Parathyroid adenoma (tissue), 2 donors: Measurements from ENCODE around the gene EDDM13.

ENCODE experiments used
- H2AFZ ChIP-seq: fragments of 300-600 bp; sonication (generic); one replicate; pipeline ENCODE4 v1.7.0; 2017; ENCODE audit warnings: antibody characterized with exemption, mild to moderate bottlenecking
- H3K27ac ChIP-seq: fragments of 300-600 bp; sonication (generic); one replicate; pipeline ENCODE4 v1.7.0; 2017
- H3K27me3 ChIP-seq: fragments of 300-600 bp; sonication (generic); one replicate; pipeline ENCODE4 v1.7.0; 2017; ENCODE audit warnings: low read length; ENCODE audit not compliant: control insufficient read depth, insufficient read depth
- H3K36me3 ChIP-seq: fragments of 300-600 bp; sonication (generic); one replicate; pipeline ENCODE4 v1.7.0; 2017; ENCODE audit warnings: low read length; ENCODE audit not compliant: control insufficient read depth, insufficient read depth
- H3K4me1 ChIP-seq: fragments of 300-600 bp; sonication (generic); one replicate; pipeline ENCODE4 v1.7.0; 2017; ENCODE audit warnings: control low read depth
- H3K4me2 ChIP-seq: fragments of 300-600 bp; sonication (generic); one replicate; pipeline ENCODE4 v1.7.0; 2017; ENCODE audit warnings: low read length
- H3K4me3 ChIP-seq: fragments of 300-600 bp; sonication (generic); one replicate; pipeline ENCODE4 v1.7.0; 2017; ENCODE audit warnings: low read depth, low read length
- H3K79me2 ChIP-seq: fragments of 300-600 bp; sonication (generic); one replicate; pipeline ENCODE4 v1.7.0; 2017; ENCODE audit warnings: control low read depth
- H3K9ac ChIP-seq: fragments of 300-600 bp; sonication (generic); one replicate; pipeline ENCODE4 v1.7.0; 2017; ENCODE audit warnings: mild to moderate bottlenecking
- H3K9me3 ChIP-seq: fragments of 300-600 bp; sonication (generic); one replicate; pipeline ENCODE4 v1.7.0; 2017; ENCODE audit warnings: low read length; ENCODE audit not compliant: control insufficient read depth
- CTCF ChIP-seq: fragments of 300-600 bp; sonication (generic); IDR thresholded peaks from one replicate; pipeline ENCODE4 v1.7.0; 2017; ENCODE audit warnings: antibody characterized with exemption, mild to moderate bottlenecking
- donor health status: primary hyperparathyroidism.

EDDM13 gene

GRCh38 chr19:56273563-56274117 is 1.1 kb downstream of the EDDM13 start:
- no peak overlapping the region for H3K4me2 ChIP-seq
- no peaks in the 10 kb centered on the region for H3K9me3 ChIP-seq
- H3K27me3 ChIP-seq = no peaks in the 10 kb centered on the region
- H3K27ac ChIP-seq = no peak overlapping the region
- no peak overlapping the region for H3K9ac ChIP-seq
- no peak for TF ChIP-seq CTCF
- no peaks in the 10 kb centered on the region for H3K36me3 ChIP-seq
- H3K4me3 ChIP-seq = no peak overlapping the region
- peaks cover 4% of the 10 kb centered on the region for H3K4me1 ChIP-seq
- no peaks in the 10 kb centered on the region for H3K79me2 ChIP-seq
- no peak overlapping the region for H2AFZ ChIP-seq

GRCh38 chr19:56282809-56283208 is 10.3 kb downstream of the EDDM13 start:
- no peak overlapping the region for H3K4me2 ChIP-seq
- no peak for TF ChIP-seq CTCF

GRCh38 chr19:56284746-56285145 is 12.2 kb downstream of the EDDM13 start:
- no peaks in the 10 kb centered on the region for H3K27me3 ChIP-seq
- no peaks in the 10 kb centered on the region for H3K4me1 ChIP-seq
- no peak for TF ChIP-seq CTCF
- no peak overlapping the region for H3K4me3 ChIP-seq
- H3K36me3 ChIP-seq = no peaks in the 10 kb centered on the region
- H2AFZ ChIP-seq = no peak overlapping the region
- H3K9me3 ChIP-seq = no peaks in the 10 kb centered on the region
- no peak overlapping the region for H3K27ac ChIP-seq
- H3K4me2 ChIP-seq = no peak overlapping the region
- no peak overlapping the region for H3K9ac ChIP-seq
- H3K79me2 ChIP-seq = no peaks in the 10 kb centered on the region

More at GRCh38 chr19:56282809-56283208, 10.3 kb downstream of the EDDM13 start:
- H3K27ac ChIP-seq = no peak overlapping the region
- no peaks in the 10 kb centered on the region for H3K79me2 ChIP-seq
- H3K9ac ChIP-seq = no peak overlapping the region
- no peaks in the 10 kb centered on the region for H3K27me3 ChIP-seq
- no peaks in the 10 kb centered on the region for H3K4me1 ChIP-seq
- H3K4me3 ChIP-seq = no peak overlapping the region
- no peaks in the 10 kb centered on the region for H3K9me3 ChIP-seq
- H3K36me3 ChIP-seq = no peaks in the 10 kb centered on the region
- H2AFZ ChIP-seq = no peak overlapping the region

- H3K9ac ChIP-seq = no peak overlapping the region
- H3K4me2 ChIP-seq = no peak overlapping the region
- no peaks in the 10 kb centered on the region for H3K9me3 ChIP-seq
- H3K27ac ChIP-seq = no peak overlapping the region
- TF ChIP-seq CTCF = no peak
- H3K4me1 ChIP-seq = no peaks in the 10 kb centered on the region
- no peaks in the 10 kb centered on the region for H3K27me3 ChIP-seq
- H3K36me3 ChIP-seq = no peaks in the 10 kb centered on the region
- no peak overlapping the region for H3K4me3 ChIP-seq
- no peak overlapping the region for H2AFZ ChIP-seq
- H3K79me2 ChIP-seq = peaks cover 8% of the 10 kb centered on the region
Measured at GRCh38 chr19:56290104-56290503, 17.6 kb downstream of the EDDM13 start.

- Histone ChIP-seq H3K9ac (no peak overlapping the region), H3K9me3 (no peaks in the 10 kb centered on the region), H3K27me3 (no peaks in the 10 kb centered on the region), H3K4me1 (no peaks in the 10 kb centered on the region), H3K79me2 (peaks cover 10% of the 10 kb centered on the region), H3K36me3 (no peaks in the 10 kb centered on the region), H2AFZ (no peak overlapping the region), H3K4me2 (no peak overlapping the region), H3K4me3 (no peak overlapping the region), H3K27ac (no peak overlapping the region)
- no peak for TF ChIP-seq CTCF
Measured at GRCh38 chr19:56291867-56292266, 19.3 kb downstream of the EDDM13 start.
